Liver (tissue), 3 donors: ENCODE results near the gene OR10H3.

ENCODE experiments used
- CTCF ChIP-seq: fragments of 150-350 bp; IDR thresholded peaks from 2 replicates; pipeline ENCODE4 v1.5.1; 2017; ENCODE audit warnings: improper control_type of control experiment, low read depth, low read length; ENCODE audit not compliant: missing input control
- RXRA ChIP-seq, 2 donors: IDR thresholded peaks; 2 replicates each; pipeline ENCODE4 v1.6.1; 2017 to 2018; ENCODE audit warnings: antibody characterized with exemption in 2 of 2, mild to moderate bottlenecking in 1 of 2
- SP1 ChIP-seq: IDR thresholded peaks from 2 replicates; pipeline ENCODE4 v1.6.1; 2018; ENCODE audit warnings: antibody characterized with exemption, mild to moderate bottlenecking
- TAF1 ChIP-seq: conservative IDR thresholded peaks from 2 replicates; pipeline ENCODE4 v1.6.1; 2016; ENCODE audit warnings: antibody characterized with exemption, mild to moderate bottlenecking
- YY1 ChIP-seq: IDR thresholded peaks from 2 replicates; pipeline ENCODE4 v1.6.1; 2016; ENCODE audit warnings: antibody characterized with exemption, mild to moderate bottlenecking
- donor health status: healthy.
- donor health status: healthy.

DNA sequence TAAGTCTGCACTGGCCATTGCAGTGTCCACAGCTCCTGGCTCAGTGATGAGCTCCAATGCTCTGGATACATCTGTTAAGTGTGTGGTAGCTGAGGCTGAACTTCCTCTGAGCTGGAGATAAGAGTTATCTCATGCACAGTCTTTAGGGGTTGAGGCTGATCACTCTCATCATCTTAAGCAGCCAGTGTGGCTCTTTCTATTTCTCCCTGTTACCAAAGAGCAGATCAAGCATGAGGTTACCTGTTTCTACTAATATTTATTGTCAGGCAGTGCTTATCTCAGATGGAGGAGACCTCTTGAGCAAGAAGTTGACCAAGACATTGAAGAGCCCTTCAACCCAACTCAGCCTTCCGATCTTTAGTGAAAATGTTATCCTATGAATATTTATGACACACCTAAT is 16.5 kb upstream of the OR10H3 start:
- no peak for TF ChIP-seq CTCF
- TF ChIP-seq RXRA (IDR thresholded peaks at IDR 0.05) = no peak
- TF ChIP-seq TAF1 = no peak
- TF ChIP-seq YY1 = no peak
- TF ChIP-seq SP1 = no peak
